T-helper 22 cell (primary cell): ENCODE results near the gene KIAA0753.

Source experiments
- DNase-seq: peaks from one replicate; pipeline ENCODE4 v3.0.0-alpha.2; 2020; ENCODE audit warnings: low read depth

KIAA0753 gene

DNA sequence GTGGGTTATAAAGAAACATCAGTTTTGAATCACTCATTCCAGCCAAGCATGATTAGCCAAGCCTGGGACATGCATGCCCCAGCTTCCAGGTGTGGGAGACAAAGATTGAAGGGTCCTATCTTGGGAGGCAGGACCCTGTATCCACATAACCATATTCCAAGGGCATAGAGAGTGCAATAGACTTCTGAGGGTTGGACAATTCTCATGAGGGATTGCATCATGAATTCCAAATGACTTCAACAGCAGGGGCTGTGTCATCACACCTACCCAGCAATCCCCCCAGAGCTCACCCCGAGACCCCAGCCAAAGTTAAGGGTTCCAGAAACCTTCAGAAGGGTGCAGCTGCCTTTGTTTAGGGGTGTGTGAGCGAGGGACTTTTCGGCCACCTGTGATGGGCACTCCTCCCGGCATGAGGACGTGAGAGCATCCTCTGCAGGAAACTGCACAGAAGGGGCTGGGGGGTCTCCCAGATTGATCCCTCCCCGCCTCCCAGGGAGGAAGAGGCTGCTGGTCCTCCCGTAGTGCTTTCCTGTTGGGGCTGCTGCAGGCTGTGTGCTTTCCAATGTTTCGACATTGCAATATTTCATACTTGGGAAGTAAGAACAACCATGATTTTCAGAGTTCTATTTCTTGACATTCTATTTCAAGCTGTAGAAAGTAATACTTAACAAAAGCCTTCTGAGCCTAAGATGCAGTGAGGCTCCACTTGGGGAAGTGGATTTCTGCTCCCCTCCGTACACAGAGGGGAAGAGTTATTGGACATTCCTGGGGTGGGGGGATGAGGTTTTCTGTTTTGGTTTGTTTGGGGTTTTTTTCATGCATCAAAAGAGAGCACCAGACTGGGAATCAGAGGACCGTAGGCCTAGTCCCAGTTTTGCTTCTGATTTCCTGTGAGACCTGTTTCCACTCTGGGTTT is 70.9 kb downstream of the KIAA0753 start:
- DNase-seq, result no peak

DNA sequence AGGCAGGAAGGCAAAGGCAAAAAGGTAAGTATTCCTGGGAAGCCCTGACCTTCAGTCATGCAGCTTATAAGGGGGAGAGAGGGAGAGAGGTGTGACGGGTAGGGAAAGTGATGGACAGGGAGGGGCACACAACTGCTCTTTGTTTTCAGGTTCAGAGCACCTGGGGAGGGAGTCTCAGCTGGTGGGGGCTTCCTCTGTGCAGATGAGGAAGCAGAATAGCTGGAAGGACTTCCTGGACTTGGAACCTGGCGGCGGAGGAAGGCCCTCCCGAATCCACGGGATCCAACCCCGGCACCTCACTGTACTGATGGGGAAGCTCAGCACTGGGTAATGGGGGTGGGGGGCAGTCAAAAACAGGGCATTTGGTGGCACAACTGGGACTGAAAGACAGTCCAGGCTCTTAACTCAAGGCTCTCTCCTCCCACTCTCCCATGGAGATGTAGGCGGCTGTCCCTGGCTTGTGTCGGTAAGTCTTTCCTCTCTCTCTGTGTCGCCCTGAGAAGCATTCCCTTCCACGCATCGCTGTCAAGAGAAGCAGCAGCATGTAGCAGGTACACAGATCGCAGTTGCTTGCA is 72.2 kb downstream of the KIAA0753 start:
- DNase-seq, result no peak

DNA sequence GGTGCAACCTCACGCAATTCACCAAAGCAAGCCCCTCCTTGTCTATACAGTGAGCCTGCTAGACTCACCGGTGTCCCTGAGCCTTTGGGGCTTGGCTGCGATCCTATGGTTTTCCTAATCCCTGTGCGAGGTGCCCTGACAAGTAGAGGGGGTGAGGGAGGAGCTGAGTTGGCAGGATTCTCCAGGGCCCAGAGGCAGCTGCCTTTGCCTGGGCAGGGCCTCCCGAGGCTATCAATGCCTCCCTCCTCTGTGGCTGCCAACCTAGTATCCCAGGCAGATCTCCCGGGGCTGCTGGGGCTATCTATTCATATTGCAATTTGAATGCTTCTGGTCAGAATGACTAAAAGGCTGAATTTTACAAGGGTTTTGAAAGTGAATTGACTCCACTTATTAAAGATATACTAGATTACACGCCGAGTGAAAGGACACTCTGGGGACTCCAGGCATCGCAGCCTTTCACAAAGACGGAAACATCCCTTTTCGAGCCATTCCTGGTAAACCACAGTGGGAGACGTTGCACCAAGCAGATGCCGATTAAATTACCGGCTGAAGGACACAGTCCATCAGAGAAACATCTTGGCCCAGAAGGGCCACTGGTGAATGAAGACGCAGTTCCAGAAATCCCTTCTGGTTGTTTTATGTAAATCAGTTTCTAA is 72.9 kb downstream of the KIAA0753 start:
- DNase-seq, result no peak

DNA sequence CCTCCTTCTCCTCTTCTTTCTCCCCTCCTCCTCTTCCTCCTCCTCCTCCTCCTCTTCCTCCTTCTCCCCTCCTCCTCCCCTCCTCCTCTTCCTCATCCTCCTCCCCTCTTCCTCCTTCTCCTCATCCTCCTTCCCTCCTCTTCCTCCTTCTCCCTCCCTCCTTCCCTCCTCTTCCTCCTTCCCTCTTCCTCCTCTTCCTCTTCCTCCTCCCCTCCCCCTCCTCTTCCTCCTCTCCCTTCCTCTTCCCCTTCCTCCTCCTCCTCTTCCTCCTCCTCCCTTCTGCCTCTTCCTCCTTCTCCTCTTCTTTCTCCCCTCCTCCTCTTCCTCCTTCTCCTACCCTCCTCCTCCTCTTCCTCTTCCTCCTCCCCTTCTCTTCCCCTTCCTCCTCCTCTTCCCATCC is 79.1 kb downstream of the KIAA0753 start:
- no peak for DNase-seq

DNA sequence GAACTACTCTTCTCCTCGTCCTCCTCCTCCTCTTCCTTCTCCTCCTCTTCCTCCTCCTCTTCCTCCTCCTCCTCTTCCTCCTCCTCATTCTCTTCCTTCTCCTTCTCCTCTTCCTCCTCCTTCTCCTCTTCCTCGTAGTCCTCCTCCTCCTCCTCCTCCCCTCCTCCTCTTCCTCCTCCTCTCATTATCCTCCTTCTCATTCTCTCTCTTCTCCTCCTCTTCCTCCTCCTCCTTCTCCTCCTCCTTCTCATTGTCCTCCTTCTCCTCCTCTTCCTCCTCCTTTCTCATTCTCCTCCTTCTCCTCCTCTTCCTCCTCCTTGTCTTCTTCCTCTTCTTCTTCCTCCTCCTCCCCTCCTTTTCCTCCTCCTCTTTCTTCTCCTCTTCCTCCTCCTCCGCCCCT is 80.0 kb downstream of the KIAA0753 start:
- DNase-seq, result no peak

DNA sequence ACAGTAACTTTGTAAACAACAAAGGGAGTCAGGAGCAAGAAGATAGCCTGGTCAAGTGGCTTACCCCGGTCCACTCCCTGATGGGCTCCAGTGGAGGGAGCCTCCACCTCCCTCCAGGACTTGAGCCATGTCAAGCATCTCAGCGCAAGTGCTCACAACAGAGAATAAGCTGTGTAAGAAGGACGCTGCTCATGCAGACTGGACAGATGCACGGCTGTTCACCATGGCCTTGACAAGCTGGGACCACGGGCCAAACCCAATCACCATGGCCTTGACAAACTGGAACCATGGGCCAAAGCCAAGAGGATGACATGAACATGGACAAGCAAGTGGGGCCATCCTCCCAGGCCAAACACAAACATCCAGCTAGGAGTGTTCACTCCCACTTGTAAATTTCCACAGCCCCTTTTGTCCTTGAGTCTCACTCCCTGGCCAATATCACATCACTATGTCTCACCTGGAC is 80.7 kb downstream of the KIAA0753 start:
- no peak for DNase-seq

DNA sequence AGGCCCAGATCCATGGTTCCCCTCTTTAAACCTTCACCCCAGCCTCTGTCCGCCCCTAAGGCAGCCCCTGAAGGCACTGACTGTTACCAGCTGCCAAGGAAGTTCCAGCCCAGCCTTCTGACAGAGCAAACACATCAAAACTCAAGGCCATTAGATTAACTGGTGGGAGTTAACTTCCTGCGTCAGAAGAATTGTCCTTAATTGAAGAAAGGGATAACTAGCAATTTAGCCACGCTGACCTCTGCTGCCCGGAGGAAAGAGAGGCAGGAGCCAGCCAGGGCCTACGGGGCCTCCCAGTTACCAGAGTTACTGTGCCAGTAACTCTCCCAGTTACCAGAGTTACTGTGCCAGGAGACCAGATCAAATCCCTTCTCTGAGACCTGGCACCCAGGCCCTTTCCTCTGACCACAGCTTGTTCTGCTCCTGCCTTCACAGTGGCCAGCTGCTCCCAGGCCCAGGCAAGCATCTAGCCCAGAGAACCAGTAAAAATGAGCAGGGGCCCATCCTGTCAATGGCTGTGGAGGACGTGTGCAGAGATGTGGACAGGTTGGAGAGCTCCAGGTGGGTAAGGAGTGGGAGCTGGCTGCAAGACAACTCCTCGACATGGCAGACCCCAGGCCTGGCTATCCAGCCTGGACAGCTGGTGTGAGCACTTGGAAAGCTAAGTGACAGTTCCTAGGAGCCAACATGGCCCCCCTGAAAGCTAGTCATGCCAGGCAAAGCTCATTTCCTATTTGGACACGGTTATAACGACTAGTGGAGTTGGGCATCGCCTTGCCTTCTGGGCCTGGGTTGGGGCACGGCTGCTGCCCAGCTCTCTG is 81.4 kb downstream of the KIAA0753 start:
- no peak for DNase-seq

DNA sequence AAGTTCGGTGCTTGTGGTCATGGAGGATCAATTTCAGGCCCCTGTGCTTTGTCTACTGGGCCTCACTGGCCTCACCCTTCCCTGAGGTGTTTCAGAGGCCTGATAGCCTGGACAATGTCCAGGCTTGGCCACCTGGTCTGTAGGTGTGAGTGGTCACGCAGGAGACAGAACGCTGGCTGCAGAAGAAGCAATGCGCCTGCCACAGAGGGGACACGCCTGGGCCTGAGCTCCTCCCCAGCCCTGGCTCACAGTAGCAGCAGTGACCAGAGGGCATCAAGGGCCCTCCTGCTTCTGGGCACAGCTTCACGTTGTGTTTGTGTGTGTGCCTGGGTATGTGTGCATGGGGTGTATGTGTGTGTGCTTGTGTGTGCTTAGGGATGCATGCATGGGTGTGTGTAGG is 82.2 kb downstream of the KIAA0753 start:
- no peak for DNase-seq

DNA sequence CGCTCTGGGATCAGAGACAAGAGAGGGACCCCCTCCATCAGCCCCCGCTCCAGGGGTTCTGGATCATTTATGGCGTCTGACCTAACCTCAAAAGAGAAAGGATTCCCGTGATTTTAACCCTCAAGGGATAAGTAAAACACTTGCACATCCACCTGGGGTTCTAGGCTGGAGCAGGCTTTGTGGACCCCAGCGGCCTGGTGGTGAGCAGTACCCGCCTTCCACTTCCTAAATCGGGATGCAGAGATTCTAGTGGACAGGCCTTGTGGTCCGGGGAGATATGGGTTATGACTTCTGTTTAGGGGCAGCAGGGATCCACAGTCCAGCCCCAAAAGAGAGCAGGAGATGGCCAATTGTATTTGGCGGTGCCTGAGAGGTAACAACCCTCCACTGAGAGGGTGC is 83.5 kb downstream of the KIAA0753 start:
- DNase-seq, result no peak

DNA sequence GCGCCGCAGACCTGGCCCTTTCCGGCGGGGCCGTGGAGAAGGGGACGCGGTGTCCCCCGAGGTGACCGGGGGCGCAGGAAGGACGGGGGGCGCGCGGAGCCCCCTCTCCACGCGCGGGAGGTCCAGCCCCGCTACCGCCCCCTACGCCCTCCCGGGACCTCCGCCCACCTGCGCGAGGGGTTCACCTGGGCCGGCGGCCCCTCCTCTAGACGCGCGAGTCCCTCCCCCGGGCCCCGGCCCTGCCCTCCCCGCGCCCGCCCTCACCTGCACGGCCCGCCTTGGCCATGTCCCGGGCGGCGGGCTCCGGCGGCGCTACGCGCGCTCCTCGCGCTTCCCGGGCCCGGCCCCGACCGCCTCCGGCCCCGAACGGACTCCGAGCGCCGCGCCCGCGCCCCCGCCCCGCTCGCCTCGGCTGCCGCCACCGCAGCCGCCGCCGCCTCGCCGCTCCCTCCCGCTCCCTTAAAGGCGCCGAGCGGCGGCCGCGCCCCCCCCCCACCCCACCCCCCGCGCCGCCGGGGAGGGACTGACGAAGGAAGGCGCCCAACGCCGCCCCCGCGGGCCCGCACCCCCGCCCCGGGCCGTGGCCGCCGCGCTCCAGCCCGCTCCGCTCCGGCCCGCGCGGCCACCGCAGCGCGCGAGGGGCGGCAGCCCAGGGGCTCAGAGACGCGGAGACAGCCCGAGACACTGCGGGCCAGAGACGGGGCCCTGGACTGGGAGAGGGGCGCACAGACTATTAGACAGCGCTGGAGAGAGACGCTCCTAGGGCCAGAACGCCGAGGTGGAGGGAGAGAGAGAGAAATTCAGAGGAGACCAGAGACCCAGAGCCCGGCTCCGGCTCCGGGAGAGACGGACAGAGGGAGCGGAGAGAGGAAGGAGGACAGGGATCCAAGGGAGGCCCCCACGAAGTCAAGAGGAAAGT is 84.1 kb downstream of the KIAA0753 start, which contains the start of gene PITPNM3:
TSS of gene PITPNM3 (minus strand) at position 435 of the 919 bp plus-strand sequence. CDS start at position 286, 149 bp downstream.
- DNase-seq, result no peak

DNA sequence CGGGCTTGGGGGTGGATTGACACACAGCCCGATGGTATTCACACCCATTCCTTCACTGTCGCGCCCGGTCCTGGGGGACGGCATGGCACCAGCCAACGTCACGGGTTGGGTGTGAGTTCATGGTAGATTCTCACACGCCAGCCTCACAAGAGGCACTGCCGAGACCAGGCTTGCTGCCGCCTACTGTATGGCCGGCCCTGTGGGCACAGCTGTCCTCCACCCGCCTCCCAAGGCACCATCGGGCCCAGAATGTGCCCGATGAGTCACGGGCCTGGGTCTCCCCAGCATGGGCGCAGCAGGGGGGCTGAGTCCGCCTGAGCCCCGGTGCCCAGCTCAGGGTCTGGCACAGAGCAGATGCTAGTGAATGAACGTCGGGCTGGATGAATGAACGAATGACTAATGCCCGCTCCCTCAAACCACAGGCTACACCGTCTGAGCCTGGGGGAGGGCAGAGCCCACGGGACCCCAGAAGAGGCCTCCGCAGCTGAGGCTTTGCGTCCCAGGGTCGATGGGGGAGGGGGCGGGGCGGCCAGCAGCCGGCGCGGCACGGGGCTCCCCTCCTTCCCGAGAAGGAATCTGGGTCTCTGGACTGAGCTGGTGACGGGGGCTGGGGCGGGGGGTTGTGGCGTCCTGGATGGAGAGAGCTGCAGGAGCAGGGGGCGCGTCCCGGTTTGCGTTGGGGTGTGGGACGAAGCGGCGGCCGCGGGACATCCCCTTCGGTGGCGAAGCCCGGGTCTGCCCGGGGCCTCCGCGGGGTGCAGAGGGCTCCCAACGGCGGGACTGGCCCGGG is 85.0 kb downstream of the KIAA0753 start:
- DNase-seq, result no peak

DNA sequence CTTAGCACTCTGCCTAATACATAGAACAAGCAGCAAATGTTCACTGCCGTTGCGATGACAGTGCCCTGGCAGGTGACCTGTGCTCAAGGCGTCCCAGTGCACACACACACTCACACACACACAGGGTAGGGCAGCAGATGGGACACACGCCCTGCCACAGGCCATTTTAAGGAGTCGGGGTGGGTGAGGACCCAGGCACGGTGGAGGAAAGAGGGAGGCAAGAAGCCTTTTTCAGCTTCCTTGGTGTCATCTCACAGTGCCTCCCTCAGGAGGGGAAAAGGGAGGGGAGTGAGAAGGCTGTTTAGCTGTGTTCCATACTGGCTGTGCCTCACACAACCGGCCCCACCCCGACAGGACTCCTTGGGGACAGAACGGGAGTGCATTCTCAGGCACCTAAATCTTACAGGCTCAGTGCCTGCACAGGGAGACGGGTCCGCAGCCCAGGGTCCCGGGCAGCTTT is 85.6 kb downstream of the KIAA0753 start:
- no peak for DNase-seq

DNA sequence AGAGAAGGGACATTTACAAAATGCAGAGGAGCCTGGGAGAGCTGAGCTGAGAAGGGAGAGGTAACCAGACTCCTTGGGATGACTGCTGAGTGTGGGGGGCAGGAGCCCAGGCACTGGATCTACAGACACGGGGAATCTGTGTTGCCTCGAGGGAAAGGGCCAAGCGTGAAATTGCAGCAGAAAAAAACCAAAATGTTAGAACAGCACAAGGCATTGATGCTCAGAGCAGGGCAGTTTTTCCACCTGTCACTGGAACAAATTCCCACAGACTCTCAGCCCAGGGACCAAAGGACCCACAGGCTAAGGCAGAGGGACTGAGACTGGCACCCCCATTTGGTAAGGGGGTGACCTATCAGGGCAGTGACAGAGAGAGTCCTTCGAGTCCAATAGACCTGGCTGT is 86.2 kb downstream of the KIAA0753 start:
- DNase-seq, result no peak

DNA sequence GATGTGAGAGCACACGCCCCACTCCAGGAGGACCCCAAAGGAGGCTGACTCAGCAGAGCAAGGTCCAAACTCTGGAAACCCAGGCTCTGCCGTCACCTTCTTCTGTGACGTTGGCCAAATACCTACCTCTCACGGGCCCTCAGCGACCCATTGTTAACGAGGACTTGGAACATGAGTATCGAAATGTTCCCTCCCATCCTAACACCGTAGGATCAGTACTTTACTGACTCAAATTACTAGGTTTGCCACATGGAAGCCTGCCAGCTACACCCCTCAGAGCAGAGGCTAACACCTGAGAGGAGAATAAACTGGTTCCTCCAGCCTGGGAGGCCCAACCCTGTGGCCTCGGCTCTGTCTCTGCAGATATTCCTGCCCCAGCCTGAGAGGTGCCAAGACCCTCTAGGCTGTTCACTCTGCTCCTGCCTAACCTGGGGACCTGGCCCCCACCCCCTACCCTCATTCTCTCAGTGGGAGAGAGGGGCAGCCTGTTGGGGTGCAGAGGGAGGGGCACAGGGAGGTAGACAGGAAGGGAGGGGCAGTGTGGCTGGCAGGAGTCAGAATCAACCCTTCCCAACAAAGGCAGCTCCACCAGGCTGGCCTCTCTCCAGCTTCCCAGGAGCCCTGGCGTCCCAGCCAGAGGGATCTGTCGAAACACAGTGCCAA is 88.5 kb downstream of the KIAA0753 start:
- no peak for DNase-seq

DNA sequence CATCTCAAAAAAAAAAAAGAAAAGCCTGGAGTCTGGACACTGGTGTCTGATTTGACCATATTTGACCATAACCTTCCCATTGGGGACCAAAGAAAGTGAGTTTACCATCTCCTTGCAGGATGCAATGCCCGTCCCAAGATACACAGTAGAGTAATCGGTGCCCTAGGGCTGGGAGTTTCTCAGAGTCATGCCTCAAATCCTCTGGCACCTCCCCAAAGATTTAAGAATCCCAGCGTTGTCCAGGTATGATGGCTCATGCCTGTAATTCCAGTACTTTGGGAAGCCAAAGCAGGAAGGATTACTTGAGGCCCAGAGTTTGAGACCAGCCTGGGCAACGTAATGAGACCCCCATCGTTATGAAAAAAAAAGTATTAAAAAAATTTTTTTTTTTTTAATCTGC is 89.2 kb downstream of the KIAA0753 start:
- DNase-seq, result no peak

DNA sequence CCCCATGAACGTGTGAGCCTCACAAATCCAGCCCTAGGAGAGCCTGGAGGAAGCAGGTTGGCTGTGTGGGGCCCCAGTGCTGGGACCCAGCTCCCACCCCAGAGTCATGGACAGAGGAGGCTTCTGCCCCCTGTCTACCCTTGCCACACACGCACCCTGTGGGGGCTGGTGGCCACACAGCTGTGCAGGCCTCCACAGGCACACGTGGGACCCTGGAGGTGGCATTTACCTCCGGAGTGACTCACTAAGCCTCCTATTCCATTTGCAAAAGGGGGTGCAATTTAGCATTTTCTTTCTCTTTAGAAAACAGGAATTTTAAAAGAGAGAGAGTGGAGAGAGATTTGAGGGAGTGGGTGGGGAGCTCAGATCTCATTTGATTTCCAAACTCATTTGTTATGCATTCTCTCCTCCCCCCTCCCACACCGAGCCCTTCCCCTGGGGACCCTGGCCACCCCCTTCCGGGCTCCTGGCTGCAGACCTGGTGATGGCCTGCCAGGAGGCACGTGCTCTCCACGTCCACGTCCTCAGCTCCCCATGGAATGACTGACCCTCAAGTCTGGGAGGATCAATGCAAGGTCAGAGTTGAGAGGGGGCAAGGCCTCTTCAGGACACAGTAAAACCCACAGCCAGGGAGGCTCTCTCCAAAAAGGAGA is 91.0 kb downstream of the KIAA0753 start:
- no peak for DNase-seq

DNA sequence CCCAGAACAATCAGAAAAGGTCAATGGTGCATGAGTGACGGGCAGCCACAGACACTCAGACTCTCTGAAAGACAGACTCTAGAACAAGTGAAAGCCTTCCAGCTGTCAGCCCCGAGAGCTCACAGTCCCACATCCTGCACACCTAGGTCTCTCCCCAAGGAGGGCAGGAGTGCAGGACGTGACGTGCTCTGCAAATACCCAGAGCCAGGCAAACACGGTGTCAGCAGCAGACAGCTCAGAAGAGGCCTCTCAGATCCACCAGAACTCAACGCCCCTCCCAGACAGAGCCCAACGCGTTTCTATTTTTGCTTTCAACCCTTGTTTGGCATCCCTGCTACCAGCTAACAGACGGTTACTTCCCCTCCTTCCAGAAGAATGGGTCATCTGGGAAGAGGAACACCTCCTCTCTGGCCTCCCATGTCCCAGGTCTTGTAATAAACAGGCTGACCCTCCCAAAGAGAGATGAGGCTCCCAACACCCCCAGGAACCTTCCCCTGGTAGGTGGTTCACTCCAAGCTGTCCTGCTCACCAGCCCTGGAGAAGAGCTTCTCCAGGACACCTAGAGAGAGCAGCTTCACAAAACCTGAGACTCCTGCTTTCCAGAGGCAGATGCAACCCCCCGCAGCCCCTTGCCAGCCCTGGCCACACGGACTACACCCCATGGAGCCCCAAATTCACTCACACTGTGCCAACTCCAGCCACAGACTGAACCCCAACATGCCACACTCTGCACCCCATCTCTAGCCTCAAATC is 91.8 kb downstream of the KIAA0753 start:
- DNase-seq, result no peak

DNA sequence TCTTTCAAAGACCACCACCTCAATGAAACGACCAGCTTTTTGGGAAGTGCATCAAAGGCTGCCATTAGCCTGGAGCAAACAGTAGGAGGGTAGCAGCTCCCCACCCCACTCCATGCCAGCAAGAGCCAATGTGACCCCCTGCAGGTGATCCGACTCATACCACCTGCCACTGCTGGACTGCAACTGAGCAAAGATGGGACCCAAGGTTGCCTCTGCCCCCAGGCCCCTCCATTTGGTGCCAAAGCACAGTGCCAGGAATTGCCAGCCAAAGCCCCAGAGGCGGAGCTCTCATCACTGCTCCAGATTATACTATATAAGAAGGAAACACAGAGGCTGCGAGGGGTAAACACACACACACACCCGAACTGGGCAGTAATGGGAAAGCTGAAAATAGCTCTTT is 92.5 kb downstream of the KIAA0753 start:
- DNase-seq, result no peak
